Measurements from ENCODE around the gene POM121.
"Not testable (repeated sequence)": the region's sequence is repeated elsewhere in the genome, so short reads cannot be mapped to it uniquely, and the experiment has no call there.

POM121 gene

GRCh38 chr7:72924733-72925545 is at the start of gene POM121:
POM121 (plus strand) TSS chr7:72925095; CDS start chr7:72925122, 27 bp downstream.
- DNase-seq = peak; percentile 71

GRCh38 chr7:72879079-72879736 is 45.7 kb upstream of the POM121 start:
- DNase-seq = peak; percentile 53

- DNase-seq = not testable (repeated sequence)
Measured at GRCh38 chr7:72879737-72880215, 45.1 kb upstream of the POM121 start.

GRCh38 chr7:72891750-72892149 is 33.1 kb upstream of the POM121 start:
- DNase-seq = not testable (repeated sequence)

GRCh38 chr7:72904740-72905139 is 20.2 kb upstream of the POM121 start:
- DNase-seq = not testable (repeated sequence)

GRCh38 chr7:72908422-72908821 is 16.5 kb upstream of the POM121 start:
- DNase-seq = not testable (repeated sequence)

- not testable (repeated sequence) for DNase-seq
Measured at GRCh38 chr7:72911395-72911794, 13.5 kb upstream of the POM121 start.

GRCh38 chr7:72913750-72914149 is 11.1 kb upstream of the POM121 start:
- not testable (repeated sequence) for DNase-seq

- DNase-seq = peak; percentile 17
Measured at GRCh38 chr7:72914756-72915525, 10.0 kb upstream of the POM121 start.

- no peak for DNase-seq
Measured at GRCh38 chr7:72919256-72919775, 5.6 kb upstream of the POM121 start.

GRCh38 chr7:72924386-72924732 is 536 bp upstream of the POM121 start:
- no peak for DNase-seq

- DNase-seq = no peak
Measured at GRCh38 chr7:72925546-72926120, 738 bp downstream of the POM121 start.

GRCh38 chr7:72927791-72928190 is 2.9 kb downstream of the POM121 start:
- DNase-seq = not testable (repeated sequence)

GRCh38 chr7:72928216-72928615 is 3.3 kb downstream of the POM121 start:
- DNase-seq = not testable (repeated sequence)

- not testable (repeated sequence) for DNase-seq
Measured at GRCh38 chr7:72942022-72942705, 17.3 kb downstream of the POM121 start.

GRCh38 chr7:72942956-72943355 is 18.1 kb downstream of the POM121 start:
- not testable (repeated sequence) for DNase-seq

GRCh38 chr7:72944937-72945336 is 20.0 kb downstream of the POM121 start:
- DNase-seq = not testable (repeated sequence)

- not testable (repeated sequence) for DNase-seq
Measured at GRCh38 chr7:72945597-72945996, 20.7 kb downstream of the POM121 start.

GRCh38 chr7:72946130-72946745 is 21.3 kb downstream of the POM121 start:
- DNase-seq = not testable (repeated sequence)

- DNase-seq = not testable (repeated sequence)
Measured at GRCh38 chr7:72948714-72949113, 23.8 kb downstream of the POM121 start.

GRCh38 chr7:72949276-72949675 is 24.4 kb downstream of the POM121 start:
- not testable (repeated sequence) for DNase-seq
